GM12891 (cell line): ENCODE measurements around the gene ERI2.
"Not testable (repeated sequence)": the region's sequence is repeated elsewhere in the genome, so short reads cannot be mapped to it uniquely, and the experiment has no call there.

Experiments
- DNase-seq: peaks from one replicate; pipeline ENCODE4 v3.0.0; 2011; ENCODE audit warnings: low spot score; ENCODE audit not compliant: insufficient read length
- FAIRE-seq: peaks from 2 replicates; lab custom pipeline; 2011; peaks lifted over from hg19 to GRCh38; lab: Jason Lieb, UNC
- PAX5 ChIP-seq: IDR thresholded peaks from 2 replicates; pipeline ENCODE4 v1.6.1; 2011; ENCODE audit warnings: low read length, moderate library complexity, mild to moderate bottlenecking; ENCODE audit not compliant: insufficient read depth, severe bottlenecking
- POLR2A ChIP-seq: IDR thresholded peaks from 2 replicates; pipeline ENCODE4 v1.6.1; 2011; ENCODE audit warnings: low read depth, low read length, control low read depth
- POLR2AphosphoS5 ChIP-seq: IDR thresholded peaks from 2 replicates; pipeline ENCODE4 v1.6.1; 2011; ENCODE audit warnings: low read depth, low read length, control low read depth
- POU2F2 ChIP-seq: IDR thresholded peaks from 2 replicates; pipeline ENCODE4 v1.6.1; 2011; ENCODE audit warnings: low read depth, mild to moderate bottlenecking, control low read depth, low read length, moderate library complexity
- SPI1 ChIP-seq: IDR thresholded peaks from 2 replicates; pipeline ENCODE4 v1.6.1; 2011; ENCODE audit warnings: low read depth, low read length, control low read depth
- TAF1 ChIP-seq: IDR thresholded peaks from 2 replicates; pipeline ENCODE4 v1.6.1; 2011; ENCODE audit warnings: low read depth, low read length, control low read depth

The ERI2 gene

GRCh38 chr16:20768121-20768520 is 38.2 kb downstream of the ERI2 start:
- DNase-seq (no peak), FAIRE-seq (no peak)
- TF ChIP-seq PAX5 (no peak), TAF1 (no peak), POU2F2 (no peak), SPI1 (no peak), POLR2AphosphoS5 (no peak), POLR2A (no peak)

DNA sequence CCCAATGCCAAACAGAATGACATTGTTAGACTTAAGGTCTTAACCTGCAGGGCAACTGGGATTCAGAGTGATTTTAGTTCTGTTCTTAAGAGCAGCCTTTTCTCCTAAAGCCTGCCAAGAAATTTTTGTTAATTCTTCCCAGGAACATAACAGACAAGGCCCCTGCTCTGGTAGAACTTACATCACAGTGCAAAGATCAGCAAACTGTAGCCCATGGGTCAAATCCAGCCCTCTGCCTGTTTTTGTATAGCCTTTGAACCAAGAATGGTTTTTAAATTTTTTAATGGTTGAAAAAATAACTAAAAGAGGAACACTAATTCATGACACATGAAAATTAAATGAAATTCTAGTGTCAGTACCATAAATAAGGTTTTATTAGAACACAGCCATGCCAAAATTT is 38.7 kb downstream of the ERI2 start:
- FAIRE-seq (no peak), DNase-seq (no peak)
- no peak for TF ChIP-seq POLR2AphosphoS5
- no peak for TF ChIP-seq SPI1
- no peak for TF ChIP-seq TAF1
- no peak for TF ChIP-seq POU2F2
- no peak for TF ChIP-seq PAX5
- TF ChIP-seq POLR2A = no peak

DNA sequence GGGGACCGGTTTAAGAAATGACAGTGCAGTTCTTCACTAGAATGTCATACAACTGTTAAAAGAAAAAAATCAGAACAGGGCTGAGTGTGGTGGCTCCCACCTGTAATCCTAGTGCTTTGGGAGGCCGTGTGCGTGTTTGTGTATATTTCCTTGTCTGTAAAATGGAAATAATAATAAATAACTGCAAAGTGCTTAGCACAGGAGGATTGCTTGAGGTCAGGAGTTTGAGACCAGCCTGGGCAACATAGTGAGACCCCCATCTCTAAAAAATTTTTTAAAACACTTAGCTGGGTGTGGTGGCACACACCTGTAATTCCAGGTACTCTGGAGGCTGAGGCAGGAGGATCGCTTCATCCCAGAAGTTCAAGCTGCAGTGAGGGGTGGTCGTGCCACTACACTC is 40.0 kb downstream of the ERI2 start:
- TF ChIP-seq POLR2AphosphoS5 (no peak), SPI1 (no peak), POU2F2 (no peak), TAF1 (no peak), PAX5 (no peak), POLR2A (no peak)
- FAIRE-seq = no peak
- DNase-seq = no peak

GRCh38 chr16:20765732-20766131 is 40.5 kb downstream of the ERI2 start:
- FAIRE-seq (no peak), DNase-seq (no peak)

DNA sequence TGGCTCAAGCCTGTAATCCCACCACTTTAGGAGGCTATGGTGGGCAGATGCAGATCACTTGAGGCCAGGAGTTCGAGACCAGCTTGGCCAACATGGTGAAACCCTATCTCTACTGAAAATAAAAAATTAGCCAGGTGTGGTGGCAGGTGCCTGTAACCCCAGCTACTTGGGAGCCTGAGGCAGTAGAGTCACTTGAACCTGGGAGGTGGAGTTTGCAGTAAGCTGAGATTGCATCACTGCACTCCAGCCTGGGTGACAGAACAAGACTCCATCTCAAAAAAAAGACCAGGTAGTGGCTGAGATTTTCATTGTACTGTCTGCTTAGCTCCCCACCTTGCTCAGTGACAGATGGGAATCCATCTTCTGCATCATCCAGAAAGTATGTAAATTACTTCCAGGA is 41.8 kb downstream of the ERI2 start:
- not testable (repeated sequence) for DNase-seq, FAIRE-seq

More at GRCh38 chr16:20765732-20766131, 40.5 kb downstream of the ERI2 start:
- no peak for TF ChIP-seq SPI1
- no peak for TF ChIP-seq POLR2A
- TF ChIP-seq PAX5 = no peak
- no peak for TF ChIP-seq POU2F2
- no peak for TF ChIP-seq POLR2AphosphoS5
- TF ChIP-seq TAF1 = no peak

DNA sequence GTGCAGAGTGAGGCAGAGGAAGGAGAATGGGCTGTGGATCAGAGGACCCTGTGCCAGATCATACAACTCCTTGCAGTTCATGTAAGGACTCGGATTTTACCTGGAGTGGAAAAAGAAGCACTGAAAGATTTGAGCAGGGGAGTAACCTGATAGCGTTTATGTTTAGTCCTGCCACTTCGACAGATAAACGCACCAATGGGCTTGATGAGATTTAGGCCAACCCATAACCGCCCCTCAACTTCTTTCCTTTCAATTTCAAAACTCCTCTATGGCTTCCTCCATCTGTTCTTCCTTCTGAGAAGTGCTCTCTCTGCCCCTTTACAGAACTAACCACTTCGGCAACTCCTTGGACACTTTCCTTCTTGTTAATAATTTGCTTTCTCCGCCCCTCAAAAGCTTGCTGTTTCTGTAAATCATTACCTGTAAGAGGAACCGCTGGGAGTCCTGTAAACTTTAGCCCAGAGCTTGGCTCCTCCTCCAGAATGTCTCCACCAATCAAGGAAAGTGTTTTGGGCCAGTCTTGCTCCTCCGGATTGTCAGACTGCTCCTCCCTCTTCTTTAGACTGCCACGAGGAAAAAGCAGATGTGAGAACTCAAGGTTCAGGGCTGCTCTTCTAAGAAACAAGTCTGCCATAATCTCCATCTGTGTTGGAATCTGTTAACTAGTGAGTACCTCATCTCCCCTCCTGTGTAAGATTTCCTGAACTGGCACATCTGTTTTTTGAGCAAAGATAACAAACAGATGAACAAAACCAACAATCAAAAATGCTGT is 42.6 kb downstream of the ERI2 start, which contains the start of gene ACSM3:
TSS of gene ACSM3 (plus strand) at position 554 of the 772 bp plus-strand sequence. CDS start 6,021 bp downstream, outside the sequence.
- peak; percentile 88 for FAIRE-seq
- TF ChIP-seq POLR2A = no peak
- TF ChIP-seq SPI1 = peak; percentile 90
- TF ChIP-seq POLR2AphosphoS5 = no peak
- TF ChIP-seq TAF1 = no peak
- no peak for TF ChIP-seq PAX5
- no peak for TF ChIP-seq POU2F2
- DNase-seq = peak; percentile 58

DNA sequence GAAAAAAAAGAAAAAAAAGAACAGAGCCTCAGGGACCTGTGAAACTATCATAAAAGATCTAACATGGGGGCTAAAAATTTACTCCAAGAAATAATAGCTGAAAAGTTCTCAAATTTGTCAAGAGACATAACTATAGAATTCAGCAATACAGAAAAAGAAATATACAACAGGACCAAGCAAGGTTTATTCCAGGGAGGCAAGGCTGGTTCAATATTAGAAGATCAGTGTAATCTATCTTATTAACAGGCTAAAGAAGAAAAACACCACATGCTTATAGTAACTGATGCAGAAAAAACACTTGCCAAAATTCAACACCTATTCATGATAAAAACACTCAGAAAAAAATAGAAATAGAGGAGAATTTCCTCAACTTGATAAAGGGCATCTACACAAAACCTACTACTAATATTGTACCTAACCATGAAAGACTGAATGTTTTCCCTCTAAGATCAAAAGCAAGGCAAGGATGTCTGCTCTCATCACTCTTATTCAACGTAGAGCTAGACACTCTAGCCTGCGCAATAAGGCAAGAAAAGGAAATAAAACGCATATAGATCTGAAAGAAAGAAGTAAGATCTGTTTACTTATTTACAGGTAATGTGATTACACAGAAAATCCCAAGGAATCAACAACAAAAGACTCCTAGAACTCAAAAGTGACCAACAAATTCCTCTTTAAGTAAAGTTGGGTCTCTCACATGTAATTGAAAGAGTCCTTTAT is 43.7 kb downstream of the ERI2 start:
- FAIRE-seq = no peak

DNA sequence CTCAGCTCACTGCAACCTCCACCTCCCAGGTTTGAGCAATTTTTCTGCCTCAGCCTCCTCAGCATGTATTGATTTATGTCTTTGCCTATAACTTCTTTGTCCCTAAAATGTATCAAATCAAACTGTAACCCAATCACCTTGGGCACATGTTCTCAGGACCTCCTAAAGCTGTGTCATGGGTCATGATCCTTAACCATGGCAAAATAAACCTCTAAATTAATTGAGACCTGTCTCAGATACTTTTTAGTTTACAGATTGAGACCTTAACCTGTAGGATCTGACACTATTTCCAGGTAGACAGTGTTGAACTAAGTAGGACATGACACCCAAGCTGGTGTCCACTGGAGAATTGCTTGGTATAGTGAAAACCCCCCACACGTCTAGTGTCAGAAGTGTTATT is 45.1 kb downstream of the ERI2 start:
- no peak for FAIRE-seq
- no peak for TF ChIP-seq POLR2A
- DNase-seq = no peak

More for the DNA sequence above, 43.7 kb downstream of the ERI2 start:
- DNase-seq = no peak
- TF ChIP-seq PAX5 = no peak
- no peak for TF ChIP-seq SPI1
- no peak for TF ChIP-seq POLR2AphosphoS5
- no peak for TF ChIP-seq POLR2A
- no peak for TF ChIP-seq TAF1

GRCh38 chr16:20760346-20760745 is 45.9 kb downstream of the ERI2 start:
- FAIRE-seq (no peak), DNase-seq (no peak)
- TF ChIP-seq PAX5 = no peak
- no peak for TF ChIP-seq SPI1
- no peak for TF ChIP-seq POLR2AphosphoS5
- no peak for TF ChIP-seq POLR2A
- no peak for TF ChIP-seq TAF1
- no peak for TF ChIP-seq POU2F2

GRCh38 chr16:20755799-20756198 is 50.5 kb downstream of the ERI2 start:
- not testable (repeated sequence) for FAIRE-seq, DNase-seq
